K562 (cell line): Measurements from ENCODE around the gene CATSPER4. TPM values are rescaled to one million over a fixed set of nuclear protein-coding genes. Genes with fewer than 3 reads are reported as not detected.
A peak's percentile ranks its signal among the peaks of the same experiment; 100 is the strongest.

ENCODE experiments used
- ATAC-seq: fragments of 200-7000 bp; cut with Tn5 transposase; 3 replicates; pipeline ENCODE4 v1.9.1; 2020; ENCODE audit warnings: moderate library complexity
- BruUV-seq: library from RNA; stranded (reverse); fragments of 400-500 nt; replicated peaks from 2 replicates; lab custom pipeline; 2021; lab: Mats Ljungman, UMichigan
- CTCF ChIA-PET: fragments of 300-600 bp; formaldehyde crosslinking; extraction: SDS; loops from one replicate; lab custom pipeline; 2021; ENCODE audit warnings: low intra/inter-chr PET ratio; lab: Yijun Ruan, JAX
- POLR2A ChIA-PET: fragments of 300-600, 350-650 bp; sonication (Branson Sonifier 250); formaldehyde crosslinking; extraction: SDS; loops from one replicate; lab custom pipeline; 2021; ENCODE audit warnings: antibody characterized with exemption, inconsistent platforms; lab: Yijun Ruan, JAX
- DNase-seq, 4 experiments: peaks; one replicate each; pipeline versions ENCODE4 v3.0.0 to v3.0.0-alpha.2; 2011 to 2018; ENCODE audit warnings: low spot score in 3 of 4, mixed read lengths in 3 of 4; ENCODE audit errors: extremely low read depth in 1 of 4
- FAIRE-seq: peaks from 2 replicates; lab custom pipeline; 2011; peaks lifted over from hg19 to GRCh38; lab: Jason Lieb, UNC
- H2AFZ ChIP-seq: 2 replicates; pipeline ENCODE4 v1.6.0; 2011; ENCODE audit warnings: low read depth, low read length, control low read depth, inconsistent platforms
- H3K27ac ChIP-seq: fragments of 200-600 bp; 3 replicates; pipeline ENCODE4 v1.8.0; 2011; ENCODE audit warnings: low read depth, mild to moderate bottlenecking, control low read depth, inconsistent platforms, low read length, moderate library complexity, mixed read lengths; ENCODE audit errors: extremely low read depth
- H3K27me3 ChIP-seq, 2 experiments: fragments of 300-600 bp in 1 of 2; 2 replicates in 1 of 2; 3 replicates in 1 of 2; pipeline versions ENCODE4 v1.6.0 to v1.8.0; 2011; ENCODE audit warnings: inconsistent platforms in 2 of 2, low read length in 2 of 2, mild to moderate bottlenecking in 1 of 2, mixed read lengths in 1 of 2, moderate library complexity in 1 of 2; ENCODE audit not compliant: control insufficient read depth in 2 of 2, insufficient read depth in 2 of 2
- H3K36me3 ChIP-seq: fragments of 300-600 bp; 3 replicates; pipeline ENCODE4 v1.8.0; 2011; ENCODE audit warnings: mild to moderate bottlenecking, low read length, inconsistent platforms; ENCODE audit not compliant: control insufficient read depth, insufficient read depth
- H3K4me1 ChIP-seq, 2 experiments: fragments of 200-600 bp in 1 of 2; replicated peaks in 1 of 2; 2 replicates in 1 of 2; 3 replicates in 1 of 2; pipeline versions ENCODE4 v1.5.1 to v1.8.0; 2011; ENCODE audit warnings: inconsistent platforms in 2 of 2, low read length in 2 of 2, mild to moderate bottlenecking in 1 of 2, mixed read lengths in 1 of 2, moderate library complexity in 1 of 2; ENCODE audit not compliant: control insufficient read depth in 2 of 2, insufficient read depth in 2 of 2
- H3K4me2 ChIP-seq: 2 replicates; pipeline ENCODE4 v1.6.1; 2011; ENCODE audit warnings: low read length, control low read depth, inconsistent platforms, mixed read lengths; ENCODE audit not compliant: insufficient read depth
- H3K4me3 ChIP-seq: fragments of 200-600 bp; sonication (generic), shearing (Covaris generic); 2 replicates; pipeline ENCODE4 v1.5.1; 2016; ENCODE audit warnings: control low read depth, inconsistent platforms
- H3K79me2 ChIP-seq: fragments of 200-600 bp; 3 replicates; pipeline ENCODE4 v1.8.0; 2011; ENCODE audit warnings: low read length, inconsistent platforms; ENCODE audit not compliant: control insufficient read depth, insufficient read depth
- H3K9ac ChIP-seq, 2 experiments: 2 replicates each; pipeline versions ENCODE4 v1.6.0 to v1.6.1; 2011; ENCODE audit warnings: low read depth in 2 of 2, low read length in 2 of 2, control low read depth in 1 of 2, inconsistent platforms in 1 of 2, mild to moderate bottlenecking in 1 of 2, mixed read lengths in 1 of 2; ENCODE audit not compliant: insufficient read depth in 1 of 2
- H3K9me1 ChIP-seq: one replicate; pipeline ENCODE4 v1.6.0; 2011; ENCODE audit warnings: inconsistent platforms, mild to moderate bottlenecking, low read length, moderate library complexity; ENCODE audit not compliant: control insufficient read depth, insufficient read depth
- H3K9me3 ChIP-seq: replicated peaks from 2 replicates; pipeline ENCODE4 v1.5.1; 2011; ENCODE audit warnings: low read depth, low read length, inconsistent platforms; ENCODE audit not compliant: control insufficient read depth, insufficient read depth
- H4K20me1 ChIP-seq: replicated peaks from 2 replicates; pipeline ENCODE4 v1.6.1; 2011; ENCODE audit warnings: low read length, inconsistent platforms, mixed read lengths; ENCODE audit not compliant: control insufficient read depth, insufficient read depth
- DNMT1 ChIP-seq: fragments of 450-650 bp; IDR thresholded peaks from 2 replicates; pipeline ENCODE4 v1.6.1; 2016; ENCODE audit warnings: antibody characterized with exemption, mild to moderate bottlenecking
- FOXP1 ChIP-seq: sonication (generic); formaldehyde crosslinking; IDR thresholded peaks from 2 replicates; pipeline ENCODE4 v1.8.0; 2022; ENCODE audit warnings: mild to moderate bottlenecking, missing genetic modification reagents
- KDM5B ChIP-seq: fragments of 200-600 bp; sonication (generic); IDR thresholded peaks from 2 replicates; pipeline ENCODE4 v1.6.1; 2012; ENCODE audit warnings: low read depth, mild to moderate bottlenecking, moderate library complexity, low read length, control low read depth, inconsistent platforms; ENCODE audit not compliant: insufficient replicate concordance
- TOE1 ChIP-seq, 2 experiments: fragments of 450-650 bp in 1 of 2; sonication (generic) in 1 of 2; formaldehyde crosslinking in 1 of 2; IDR thresholded peaks; 2 replicates each; pipeline versions ENCODE4 v1.7.1 to v1.8.0; 2016 to 2022; ENCODE audit warnings: borderline replicate concordance in 2 of 2, mild to moderate bottlenecking in 2 of 2, antibody characterized with exemption in 1 of 2, inconsistent platforms in 1 of 2, low read depth in 1 of 2, missing genetic modification reagents in 1 of 2, moderate library complexity in 1 of 2
- ZNF143 ChIP-seq: sonication (generic); formaldehyde crosslinking; IDR thresholded peaks from 2 replicates; pipeline ENCODE4 v1.9.0; 2022; ENCODE audit warnings: mild to moderate bottlenecking, missing genetic modification reagents
- WGBS: fragments of 100-300 bp; shearing (Covaris generic); methylation state at CpG from one replicate; pipeline ENCODE4 v1.1.6; 2016; ENCODE audit warnings: low coverage, mixed read lengths; ENCODE audit not compliant: insufficient coverage; ENCODE audit errors: missing lambda C conversion rate; 5-methylcytosine and 5-hydroxymethylcytosine counted together
- in situ Hi-C: fragments of 300-500 bp; cut with MboI; formaldehyde crosslinking; loops from 4 replicates; pipeline ENCODE4 v1.15.0; 2018; ENCODE audit warnings: inconsistent platforms, mixed read lengths
- intact Hi-C: fragments of 100-400 bp; cut with micrococcal nuclease; formaldehyde crosslinking; loops from 2 replicates; pipeline ENCODE4 v1.14.2; 2022
- polyA plus RNA-seq, 8 experiments: library from polyadenylated mRNA; depleted of rRNA in 4 of 8; stranded (reverse) in 5 of 8; unstranded in 3 of 8; fragments of >200 nt; fragmentation: Nextera tagmentation in 2 of 8; fragmentation: Illumina TruSeq in 1 of 8; extraction: Ambion mirVana in 2 of 8; extraction: Trizol in 1 of 8; gene quantifications; 2 replicates each; pipeline versions ENCODE4 v1.2.1 to v1.2.3, GENCODE V29; 2011 to 2014; ENCODE audit warnings: inconsistent platforms in 1 of 8, missing spikeins in 1 of 8
- total RNA-seq, 7 experiments: library from RNA; depleted of rRNA in 6 of 7; stranded (reverse); fragments of >200 nt in 6 of 7; fragmentation: Illumina TruSeq in 2 of 7; extraction: Trizol in 2 of 7; gene quantifications; 2 replicates each; pipeline versions ENCODE4 v1.2.1 to v1.2.3, GENCODE V29; 2011 to 2021; ENCODE audit warnings: low replicate concordance in 1 of 7
- TF ChIP-seq, protein P1 (sequence below): fragments of 250-450 bp; sonication (Bioruptor Pico); IDR thresholded peaks from 2 replicates; pipeline ENCODE4 v1.5.0; 2020; ENCODE audit warnings: mild to moderate bottlenecking
- TF ChIP-seq, protein P2 (sequence below): fragments of 450-650 bp; formaldehyde crosslinking; IDR thresholded peaks from 2 replicates; pipeline ENCODE4 v1.4.0; 2022; ENCODE audit warnings: missing genetic modification characterization

Gene CATSPER4
- total and polyA plus RNA-seq, 9 of the 15 experiments (the other 6 are each of a cell fraction or from before 2014, with no cell fraction given): 0.04 to 0.13 TPM; not detected in 7

DNA sequence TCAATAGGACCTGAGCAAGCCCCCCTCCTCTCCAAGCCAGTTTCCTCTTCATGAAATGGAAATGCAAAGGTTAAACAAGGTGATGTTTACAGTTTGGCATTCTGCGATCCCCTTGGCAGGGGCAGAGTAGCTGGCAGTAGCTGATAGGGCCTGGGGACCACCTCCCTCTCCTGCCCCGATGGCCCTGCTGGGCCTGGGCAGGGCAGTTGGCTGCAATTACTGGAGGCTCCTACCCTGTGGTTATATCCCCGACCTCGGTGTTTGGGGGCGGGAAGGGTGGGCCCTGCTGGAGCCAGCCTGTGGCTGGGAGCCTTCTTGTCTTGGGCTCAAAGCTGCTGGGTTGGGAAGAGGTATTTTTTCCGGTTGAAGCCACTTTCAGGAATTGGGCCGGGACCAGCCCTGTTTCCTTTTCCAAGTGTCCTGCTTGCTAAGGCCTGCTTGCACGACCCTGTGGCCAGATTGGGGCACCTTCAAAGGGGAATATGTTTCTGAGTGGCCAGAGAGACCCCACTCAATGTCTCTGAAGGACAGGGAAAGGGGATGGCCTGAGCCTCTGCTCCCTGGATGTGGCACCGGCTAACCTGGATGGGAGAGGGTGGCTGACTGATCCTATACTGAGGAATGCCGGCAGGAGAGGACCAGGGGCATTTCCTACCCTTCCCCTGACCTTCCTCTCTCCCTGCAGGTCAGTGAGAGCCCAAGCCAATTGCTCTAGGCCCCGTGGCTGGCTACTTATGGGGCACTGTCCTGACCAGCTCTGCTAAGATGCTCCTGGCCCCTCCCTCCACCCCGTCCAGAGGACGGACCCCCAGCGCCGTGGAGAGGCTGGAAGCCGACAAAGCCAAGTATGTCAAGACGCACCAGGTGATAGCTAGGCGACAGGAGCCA, 29.6 kb upstream of the CATSPER4 start:
- Histone ChIP-seq H3K9ac (peak overlapping the region; percentile 78 to 95), H4K20me1 (no peaks in the 10 kb centered on the region), H3K4me1 (peaks cover 29 to 63% of the 10 kb centered on the region in 2 experiments), H3K36me3 (no peaks in the 10 kb centered on the region), H3K79me2 (no peaks in the 10 kb centered on the region; the same call in 2 of the 3 replicates), H3K9me1 (no peaks in the 10 kb centered on the region), H3K27me3 (no peaks in the 10 kb centered on the region), H3K4me2 (peak overlapping the region; percentile 87), H3K9me3 (no peaks in the 10 kb centered on the region), H3K27ac (peak overlapping the region; percentile 80), H3K4me3 (peak overlapping the region; percentile 43), H2AFZ (peak overlapping the region; percentile 90)
- POLR2A ChIA-PET: interaction anchor here (0.5 to 1.8 kb wide), 11 partner anchors 9 to 1406 kb away, joined by 3 to 6 read pairs (median 3); partner anchors contain the start of genes PDIK1L and ZNF593
- in situ Hi-C loops (no loop called here), intact Hi-C loops (loop anchor here (2.0 kb wide), 1 partner anchor 124 kb away; no protein-coding TSS in a partner anchor)
- 43% methylated on average over 18 of the region's 18 CpGs for WGBS
- ATAC-seq (no peak; the same call in 2 of the 3 replicates), FAIRE-seq (peak; percentile 57), DNase-seq (peak in 1 of 4 experiments; percentile 15)
- TF ChIP-seq, protein P1, sequence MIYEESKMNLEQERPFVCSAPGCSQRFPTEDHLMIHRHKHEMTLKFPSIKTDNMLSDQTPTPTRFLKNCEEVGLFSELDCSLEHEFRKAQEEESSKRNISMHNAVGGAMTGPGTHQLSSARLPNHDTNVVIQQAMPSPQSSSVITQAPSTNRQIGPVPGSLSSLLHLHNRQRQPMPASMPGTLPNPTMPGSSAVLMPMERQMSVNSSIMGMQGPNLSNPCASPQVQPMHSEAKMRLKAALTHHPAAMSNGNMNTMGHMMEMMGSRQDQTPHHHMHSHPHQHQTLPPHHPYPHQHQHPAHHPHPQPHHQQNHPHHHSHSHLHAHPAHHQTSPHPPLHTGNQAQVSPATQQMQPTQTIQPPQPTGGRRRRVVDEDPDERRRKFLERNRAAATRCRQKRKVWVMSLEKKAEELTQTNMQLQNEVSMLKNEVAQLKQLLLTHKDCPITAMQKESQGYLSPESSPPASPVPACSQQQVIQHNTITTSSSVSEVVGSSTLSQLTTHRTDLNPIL (CRISPR knock-in tag): no peak
- TF ChIP-seq, protein P2, sequence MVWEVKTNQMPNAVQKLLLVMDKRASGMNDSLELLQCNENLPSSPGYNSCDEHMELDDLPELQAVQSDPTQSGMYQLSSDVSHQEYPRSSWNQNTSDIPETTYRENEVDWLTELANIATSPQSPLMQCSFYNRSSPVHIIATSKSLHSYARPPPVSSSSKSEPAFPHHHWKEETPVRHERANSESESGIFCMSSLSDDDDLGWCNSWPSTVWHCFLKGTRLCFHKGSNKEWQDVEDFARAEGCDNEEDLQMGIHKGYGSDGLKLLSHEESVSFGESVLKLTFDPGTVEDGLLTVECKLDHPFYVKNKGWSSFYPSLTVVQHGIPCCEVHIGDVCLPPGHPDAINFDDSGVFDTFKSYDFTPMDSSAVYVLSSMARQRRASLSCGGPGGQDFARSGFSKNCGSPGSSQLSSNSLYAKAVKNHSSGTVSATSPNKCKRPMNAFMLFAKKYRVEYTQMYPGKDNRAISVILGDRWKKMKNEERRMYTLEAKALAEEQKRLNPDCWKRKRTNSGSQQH (CRISPR knock-in tag): 0 out of 2 replicates have a peak, but pooled peaks have one; percentile 5
- no peak for TF ChIP-seq TOE1 (IDR thresholded peaks at IDR 0.05; ENCODE audit: borderline replicate concordance)
- 0 out of 2 replicates have a peak, but pooled peaks have one; percentile 56 for TF ChIP-seq TOE1 (CRISPR knock-in tag; IDR thresholded peaks at IDR 0.05; ENCODE audit: borderline replicate concordance, low read depth)
- TF ChIP-seq FOXP1 (CRISPR knock-in tag): peak; percentile 14; the same call in 1 of the 2 replicates
- 0 out of 2 replicates have a peak, but pooled peaks have one; percentile 31 for TF ChIP-seq ZNF143 (CRISPR knock-in tag)
- TF ChIP-seq KDM5B: peak; percentile 24
- no peak for TF ChIP-seq DNMT1
- BruUV-seq: no TSS peak
- CTCF ChIA-PET: interaction anchor here (0.6 to 2.6 kb wide), 7 partner anchors 34 to 1229 kb away, joined by 3 to 26 read pairs (median 3); no protein-coding TSS in a partner anchor
